HG02885 (cell line): ENCODE results near the gene SLC7A1.

Source experiments
- ATAC-seq: cut with Tn5 transposase; IDR thresholded peaks from one replicate; pipeline ENCODE4 v1.9.1; 2021; ENCODE audit warnings: mild to moderate bottlenecking; ENCODE audit not compliant: unreplicated experiment, poor library complexity

SLC7A1 gene

GRCh38 chr13:29587645-29588044 lies 7.8 kb downstream of the SLC7A1 start:
- no peak for ATAC-seq

GRCh38 chr13:29583073-29583785 lies 12.3 kb downstream of the SLC7A1 start:
- ATAC-seq: no peak

- no peak for ATAC-seq
Observed at GRCh38 chr13:29582171-29582570, 13.3 kb downstream of the SLC7A1 start.

- ATAC-seq: no peak
Observed at GRCh38 chr13:29581666-29582065, 13.8 kb downstream of the SLC7A1 start.

GRCh38 chr13:29579094-29579493 lies 16.4 kb downstream of the SLC7A1 start:
- no peak for ATAC-seq

GRCh38 chr13:29578300-29579085 lies 17.0 kb downstream of the SLC7A1 start:
- no peak for ATAC-seq

GRCh38 chr13:29577136-29578051 lies 18.1 kb downstream of the SLC7A1 start:
- no peak for ATAC-seq

- ATAC-seq: no peak
Observed at GRCh38 chr13:29576581-29576980, 18.9 kb downstream of the SLC7A1 start.

GRCh38 chr13:29575098-29575497 lies 20.4 kb downstream of the SLC7A1 start:
- no peak for ATAC-seq

GRCh38 chr13:29573190-29573589 lies 22.3 kb downstream of the SLC7A1 start:
- peak; percentile 63 for ATAC-seq

GRCh38 chr13:29572575-29572974 lies 22.9 kb downstream of the SLC7A1 start:
- ATAC-seq: no peak

GRCh38 chr13:29571876-29572570 lies 23.5 kb downstream of the SLC7A1 start:
- ATAC-seq: no peak

- no peak for ATAC-seq
Observed at GRCh38 chr13:29570051-29570654, 25.3 kb downstream of the SLC7A1 start.

GRCh38 chr13:29569253-29570050 lies 26.0 kb downstream of the SLC7A1 start:
- no peak for ATAC-seq

- no peak for ATAC-seq
Observed at GRCh38 chr13:29568731-29569130, 26.8 kb downstream of the SLC7A1 start.

- no peak for ATAC-seq
Observed at GRCh38 chr13:29567411-29567810, 28.1 kb downstream of the SLC7A1 start.

GRCh38 chr13:29566206-29566605 lies 29.3 kb downstream of the SLC7A1 start:
- no peak for ATAC-seq

GRCh38 chr13:29564818-29565217 lies 30.7 kb downstream of the SLC7A1 start:
- no peak for ATAC-seq

GRCh38 chr13:29564373-29564772 lies 31.1 kb downstream of the SLC7A1 start:
- no peak for ATAC-seq
